Hematopoietic multipotent progenitor cell (in vitro differentiated cells): ENCODE results near the gene TET2. TPM values are rescaled to one million over a fixed set of nuclear protein-coding genes. Genes with fewer than 3 reads are reported as not detected.
"Not testable (repeated sequence)": the region's sequence is repeated elsewhere in the genome, so short reads cannot be mapped to it uniquely, and the experiment has no call there.

Experiments
- DNase-seq, 3 donors: peaks; one replicate each; pipeline ENCODE4 v3.0.0-alpha.2; 2011 to 2015; ENCODE audit warnings: low read depth in 2 of 3, low spot score in 2 of 3
- small RNA-seq: library from RNA; depleted of rRNA; stranded (forward); fragments of <200 nt; gene quantifications from one replicate; pipeline ENCODE3, GENCODE V24; 2012
- total RNA-seq: library from RNA; depleted of rRNA; stranded (reverse); fragments of >200 nt; gene quantifications from one replicate; pipeline ENCODE4 v1.2.3, GENCODE V29; 2012

Gene TET2
- total RNA-seq, 1 donor = 29.4 TPM

- no peak for DNase-seq
Observed at GRCh38 chr4:105280338-105281123, 133.9 kb downstream of the TET2 start.

GRCh38 chr4:105281124-105281415 lies 134.4 kb downstream of the TET2 start:
- no peak for DNase-seq

GRCh38 chr4:105282489-105282888 lies 135.8 kb downstream of the TET2 start:
- no peak for DNase-seq

- no peak for DNase-seq
Observed at GRCh38 chr4:105283501-105283900, 136.8 kb downstream of the TET2 start.

GRCh38 chr4:105288121-105288520 lies 141.4 kb downstream of the TET2 start:
- no peak for DNase-seq

GRCh38 chr4:105291925-105292324 lies 145.2 kb downstream of the TET2 start:
- no peak for DNase-seq

- DNase-seq = no peak
Observed at GRCh38 chr4:105293360-105293759, 146.7 kb downstream of the TET2 start.

GRCh38 chr4:105296672-105297071 lies 150.0 kb downstream of the TET2 start:
- no peak for DNase-seq

GRCh38 chr4:105299027-105299426 lies 152.4 kb downstream of the TET2 start:
- not testable (repeated sequence) for DNase-seq

GRCh38 chr4:105304085-105304484 lies 157.4 kb downstream of the TET2 start:
- no peak for DNase-seq

- DNase-seq = no peak
Observed at GRCh38 chr4:105305019-105305836, 158.6 kb downstream of the TET2 start.

GRCh38 chr4:105306158-105306781 lies 159.6 kb downstream of the TET2 start:
- no peak for DNase-seq

GRCh38 chr4:105306820-105307219 lies 160.1 kb downstream of the TET2 start:
- no peak for DNase-seq

GRCh38 chr4:105318486-105318885 lies 171.8 kb downstream of the TET2 start:
- DNase-seq = no peak

- no peak for DNase-seq
Observed at GRCh38 chr4:105327222-105327621, 180.5 kb downstream of the TET2 start.

- no peak for DNase-seq
Observed at GRCh38 chr4:105327956-105328355, 181.3 kb downstream of the TET2 start.

GRCh38 chr4:105329081-105329480 lies 182.4 kb downstream of the TET2 start:
- DNase-seq = no peak

Small RNAs within 50 kb of the gene (small RNA-seq; reads per million reads assigned to genes)
- gene RF00322 (not detected), gene RN7SL89P (not detected)
